Right ventricle myocardium inferior (tissue), 1 donor: ENCODE results near the gene NEK6. TPM values are rescaled to one million over a fixed set of nuclear protein-coding genes. Genes with fewer than 3 reads are reported as not detected.

Experiments
- ATAC-seq: fragments of 200-7000 bp; cut with Tn5 transposase; one replicate; pipeline ENCODE4 v1.9.1; 2020; ENCODE audit warnings: mild to moderate bottlenecking, moderate library complexity
- DNase-seq: peaks from one replicate; pipeline ENCODE4 v3.0.0; 2021; ENCODE audit errors: missing footprints
- intact Hi-C: fragments of 100-400 bp; cut with DNase I; formaldehyde crosslinking; loops from one replicate; pipeline ENCODE4 v1.11.0; 2022
- total RNA-seq: library from RNA; stranded (reverse); fragmentation: NEBNext Ultra II Directional; extraction: Animal tissue kit (Norgen Biotek cat#: 25700); gene quantifications from one replicate; pipeline ENCODE4 v1.2.1, GENCODE V29; 2021
- donor health status: DM: no; HTN: yes; CAD: no; lungs with severe emphysema.

NEK6 gene
- total RNA-seq, 1 donor from 2014 or later: 10.5 TPM

DNA sequence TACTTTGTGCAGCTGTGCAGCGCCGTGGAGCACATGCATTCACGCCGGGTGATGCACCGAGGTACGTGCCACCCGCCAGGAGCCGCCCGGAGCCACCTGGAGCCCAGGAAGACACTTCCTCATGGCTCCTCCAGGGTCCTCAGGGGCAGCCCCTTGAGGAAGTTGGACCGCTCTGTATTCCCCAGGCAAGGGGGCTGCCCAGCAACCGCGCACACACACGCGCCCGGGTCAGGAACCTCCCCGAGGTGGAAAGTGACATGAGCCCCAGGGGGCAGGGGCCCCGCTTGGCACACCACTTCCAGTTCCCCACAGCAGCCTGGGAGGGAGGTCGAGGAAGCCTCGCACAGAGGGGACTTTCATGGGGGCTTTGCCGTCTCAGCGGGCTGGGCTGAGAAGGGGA is 68.6 kb downstream of the NEK6 start:
- no peak for ATAC-seq
- DNase-seq: no peak
- intact Hi-C loops: no loop called here

DNA sequence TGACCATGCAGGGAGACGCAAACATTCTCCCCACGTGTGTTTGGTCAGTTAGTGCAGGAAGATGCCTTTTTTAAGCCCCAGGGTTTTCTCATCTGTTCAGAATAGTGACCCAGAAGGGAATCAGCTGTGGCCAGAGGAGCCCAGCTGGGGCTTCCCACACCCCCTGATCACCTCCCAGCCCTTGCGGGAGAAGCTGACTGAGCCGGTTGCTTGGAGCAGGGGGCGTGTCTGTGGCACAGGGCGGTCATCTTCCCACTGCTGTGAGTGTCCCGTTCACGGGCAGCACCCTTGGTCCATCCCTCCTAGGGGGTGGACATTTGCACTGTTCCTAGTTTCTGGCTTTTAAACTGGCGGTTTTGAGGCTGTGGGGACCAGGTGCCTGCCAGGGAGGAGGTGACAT is 69.7 kb downstream of the NEK6 start:
- ATAC-seq (no peak), DNase-seq (peak; percentile 6)
- intact Hi-C loops: no loop called here

DNA sequence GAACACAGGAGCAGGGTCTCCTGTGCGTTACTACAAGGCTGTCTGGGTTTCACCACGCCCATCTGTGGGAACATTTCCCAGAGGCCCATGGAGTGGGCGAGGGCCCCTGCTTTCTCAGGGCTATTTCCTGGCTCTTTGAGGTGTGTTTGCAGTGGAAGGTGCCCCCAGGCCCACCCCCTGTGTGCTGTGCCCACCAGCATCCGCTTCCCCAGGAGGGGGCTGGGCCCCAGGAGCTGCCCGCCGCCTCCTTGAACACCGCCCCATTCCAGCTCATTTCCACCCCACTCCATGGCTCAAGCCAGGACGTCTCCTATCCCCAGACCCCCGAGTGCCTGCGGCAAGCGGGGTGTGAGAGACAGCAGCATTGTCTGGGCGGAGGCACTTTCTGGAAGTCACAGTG is 70.5 kb downstream of the NEK6 start:
- ATAC-seq (no peak), DNase-seq (no peak)
- intact Hi-C loops: no loop called here

DNA sequence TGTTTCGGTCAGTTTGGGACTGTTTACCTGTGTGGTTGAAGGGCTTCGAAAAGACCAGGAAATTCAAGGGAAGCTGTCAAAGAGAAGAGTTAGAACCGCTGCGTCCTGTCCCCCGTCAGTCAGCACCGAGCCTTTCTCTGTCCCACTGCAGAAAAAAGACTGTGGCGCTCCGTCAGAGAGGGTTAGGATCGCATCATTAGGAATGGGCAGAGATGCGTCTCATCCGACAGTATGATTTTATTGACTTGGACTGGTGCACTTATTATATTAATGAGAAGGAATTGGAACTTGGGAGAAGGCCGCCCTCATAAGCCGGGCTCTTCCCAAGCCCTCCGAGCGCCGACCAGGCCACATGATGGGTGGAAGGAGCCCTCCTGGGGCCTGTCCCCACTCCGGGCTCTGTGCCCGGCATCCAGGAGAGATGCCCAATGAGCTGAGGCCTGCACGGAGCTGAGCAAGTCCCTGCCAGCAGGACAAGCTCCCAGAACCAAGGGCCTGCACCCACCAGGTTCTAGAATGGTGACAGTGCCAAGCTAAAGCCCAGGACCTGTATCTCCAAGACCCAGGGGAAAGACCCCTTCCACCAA is 71.5 kb downstream of the NEK6 start:
- ATAC-seq (no peak), DNase-seq (no peak)
- intact Hi-C loops: no loop called here

DNA sequence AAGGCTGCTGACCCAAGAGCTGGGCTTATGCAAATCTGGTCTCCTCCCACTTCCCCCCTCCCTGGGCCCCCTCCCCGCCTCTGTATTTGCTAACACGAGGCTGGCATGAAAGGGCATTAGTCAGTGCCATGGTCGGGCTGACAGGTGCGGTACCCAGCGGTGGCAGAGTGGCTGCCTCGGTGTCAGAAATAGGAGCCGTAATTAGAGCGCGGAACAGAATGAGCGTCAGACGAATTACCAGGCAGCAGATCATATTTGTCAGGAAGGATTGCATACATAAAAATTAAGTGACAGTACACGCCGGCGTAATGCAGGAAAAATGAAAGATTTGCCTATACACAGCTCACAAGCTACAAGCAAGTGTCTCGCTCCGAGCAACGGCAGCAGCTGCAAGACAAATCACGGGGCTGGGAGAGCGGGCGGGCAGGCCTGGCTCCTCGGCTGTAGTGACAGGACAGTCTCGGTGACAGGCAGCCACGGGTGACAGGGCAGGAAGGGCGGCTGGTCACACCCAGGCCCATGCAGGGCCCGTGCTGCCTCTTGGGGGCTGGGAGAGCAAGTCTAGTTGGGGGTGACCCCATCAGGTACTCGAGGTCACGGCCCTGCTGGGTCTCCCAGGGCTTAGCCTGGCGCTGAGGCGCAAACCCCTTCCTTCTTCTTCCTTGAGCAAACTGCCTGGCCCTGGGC is 72.4 kb downstream of the NEK6 start:
- ATAC-seq (no peak), DNase-seq (no peak)
- intact Hi-C loops: no loop called here

DNA sequence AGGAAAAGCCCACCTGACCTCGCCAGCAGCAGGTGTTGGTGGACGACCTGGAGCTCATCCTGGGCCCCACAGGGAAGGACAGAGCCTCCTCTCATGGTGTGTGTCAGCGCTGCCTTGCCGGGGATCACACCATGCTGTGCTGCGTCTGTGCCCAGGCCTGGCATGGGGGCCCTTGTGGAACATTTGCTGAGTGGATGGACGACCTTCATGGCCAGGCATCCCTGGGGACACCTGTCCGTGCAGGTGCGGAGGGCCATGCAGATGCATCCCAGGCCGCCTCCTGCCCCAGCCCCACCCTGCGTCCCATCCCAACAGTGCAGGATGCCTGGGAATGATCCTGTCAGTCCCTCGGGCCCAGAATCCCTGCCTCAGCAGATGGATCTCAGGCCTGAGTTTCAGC is 73.8 kb downstream of the NEK6 start:
- ATAC-seq (no peak), DNase-seq (no peak)
- intact Hi-C loops: no loop called here

DNA sequence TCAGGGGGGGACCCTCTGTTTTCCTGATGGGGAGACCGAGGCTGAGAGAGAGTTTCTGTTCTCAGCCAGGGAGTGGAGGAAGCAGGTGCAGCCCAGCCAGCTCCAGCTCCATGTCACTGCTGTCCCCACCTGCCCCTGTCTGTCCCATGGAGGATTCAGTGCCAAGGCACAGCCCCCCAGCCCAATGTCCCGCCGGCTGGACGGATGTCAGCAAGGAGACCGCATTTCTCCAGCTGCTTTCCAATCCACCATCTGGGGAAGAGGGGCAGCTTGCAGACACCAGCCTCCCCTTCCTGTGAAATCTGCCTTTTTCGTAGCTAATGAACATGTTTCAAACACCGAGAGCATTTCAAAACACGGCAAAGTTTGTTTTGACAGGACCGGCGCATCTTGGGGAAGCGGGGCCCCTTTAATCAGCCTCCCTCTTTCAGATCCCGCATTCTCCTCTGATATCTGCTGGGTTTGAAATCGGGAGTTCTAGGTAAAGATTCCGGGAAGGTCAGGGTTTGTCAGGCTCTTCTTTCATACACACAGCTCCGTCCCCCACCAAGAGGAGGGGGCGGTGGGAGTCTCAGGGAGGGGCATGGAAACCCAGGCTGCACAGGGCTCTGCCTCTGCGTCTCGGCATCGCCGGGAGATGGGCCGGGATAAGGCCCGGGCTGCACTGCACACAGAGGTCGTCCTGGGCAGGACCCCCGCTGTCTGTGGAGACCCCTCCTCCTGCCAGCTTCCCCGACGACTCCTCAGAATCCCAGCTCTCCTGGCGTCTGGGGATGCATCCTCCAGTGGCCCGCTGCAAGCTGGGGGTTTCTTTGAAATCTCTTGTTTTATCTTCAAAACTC is 74.8 kb downstream of the NEK6 start:
- DNase-seq (no peak), ATAC-seq (no peak)
- intact Hi-C loops: no loop called here

DNA sequence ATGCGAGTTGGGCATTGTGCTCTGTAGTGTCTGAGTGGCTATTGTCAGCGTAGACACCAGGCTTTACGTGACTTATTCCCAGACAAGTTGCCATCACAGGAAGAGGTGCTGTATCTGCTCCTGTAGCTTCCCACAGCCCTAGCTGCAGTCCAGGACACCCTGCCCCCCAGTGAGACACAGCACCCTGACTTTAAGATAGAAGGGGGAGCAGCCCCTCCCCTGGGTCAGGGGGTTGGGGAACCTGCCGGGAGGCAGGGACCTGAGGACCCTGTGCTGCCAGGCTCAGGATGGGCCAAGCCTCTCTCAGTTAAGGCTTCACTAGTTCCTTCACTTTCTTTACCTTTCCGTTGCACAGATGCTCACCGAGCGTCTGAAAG is 75.4 kb downstream of the NEK6 start:
- DNase-seq (no peak), ATAC-seq (no peak)
- intact Hi-C loops: no loop called here

DNA sequence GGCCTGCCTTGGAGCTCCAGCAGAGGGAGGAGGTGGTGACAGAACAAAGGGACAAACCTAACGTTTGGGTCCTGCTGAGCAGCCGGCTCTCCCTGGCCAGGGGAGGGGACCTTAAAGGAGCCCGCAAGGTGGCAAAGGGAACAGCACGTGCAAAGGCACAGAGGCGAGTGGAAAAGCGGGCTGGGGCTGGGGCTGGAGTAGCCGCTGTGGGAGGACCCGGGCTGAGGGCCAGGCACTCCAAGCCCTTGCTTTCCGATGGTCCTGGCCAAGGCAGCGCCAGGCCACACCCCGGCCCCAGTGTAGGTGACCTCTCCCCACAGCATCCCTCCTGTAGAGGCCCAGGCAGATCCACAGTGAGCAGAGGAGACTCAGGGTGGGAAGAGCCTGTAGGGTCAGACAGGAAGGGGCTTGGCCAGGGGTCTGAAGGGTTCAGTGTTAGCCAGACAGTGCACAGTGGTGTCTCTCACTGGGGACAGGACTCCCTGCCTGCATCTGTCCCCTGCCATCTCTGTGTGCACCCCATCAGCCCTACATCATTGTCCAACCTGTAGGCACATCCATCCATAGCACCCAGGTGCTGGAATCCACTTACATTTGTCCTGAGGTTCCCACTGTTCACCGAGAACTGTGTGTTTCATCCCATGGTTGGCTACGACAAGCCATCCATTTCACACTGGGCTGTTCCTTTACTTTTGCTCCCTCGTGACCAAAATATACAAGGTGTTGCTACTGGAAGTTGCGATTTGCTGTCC is 77.0 kb downstream of the NEK6 start:
- intact Hi-C loops: no loop called here
- no peak for DNase-seq
- no peak for ATAC-seq

DNA sequence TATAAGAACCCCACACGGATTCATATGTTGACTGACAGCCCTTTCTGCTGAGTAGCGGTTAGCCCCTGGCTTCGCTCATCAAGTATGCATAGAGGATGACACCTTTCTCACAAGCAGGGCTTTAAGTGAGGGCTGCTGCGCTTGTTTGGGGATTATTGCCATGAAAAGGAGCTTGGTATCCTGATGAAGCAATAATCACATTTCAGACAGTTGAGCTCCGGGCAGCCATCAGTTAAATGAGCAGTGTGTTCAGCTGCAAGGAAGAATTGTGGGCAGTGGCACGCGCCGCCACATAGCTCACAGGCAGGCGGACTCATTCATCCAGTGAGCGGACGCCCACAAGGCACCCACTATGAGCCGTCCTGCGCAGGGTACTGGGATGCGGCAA is 77.6 kb downstream of the NEK6 start:
- ATAC-seq (no peak), DNase-seq (no peak)
- intact Hi-C loops: no loop called here

DNA sequence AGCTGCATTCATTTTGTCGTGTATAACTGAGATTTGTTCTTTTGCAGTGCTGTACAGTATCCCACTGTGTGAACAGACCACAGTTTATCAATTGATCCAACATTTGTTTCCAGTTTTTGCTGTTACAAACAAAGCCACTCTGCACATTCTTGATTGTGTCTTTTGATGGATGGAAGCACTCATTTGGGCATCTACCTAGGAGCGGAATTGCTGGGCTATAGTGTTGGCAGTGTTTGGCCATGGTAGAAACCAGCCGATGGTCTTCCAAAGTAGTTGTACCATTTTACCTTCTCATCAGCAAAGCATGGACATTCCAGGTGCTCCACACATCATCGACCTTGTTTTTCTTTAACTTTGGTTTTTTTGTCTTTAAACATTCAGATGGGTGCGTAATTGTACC is 79.8 kb downstream of the NEK6 start:
- intact Hi-C loops: no loop called here
- ATAC-seq (no peak), DNase-seq (no peak)

DNA sequence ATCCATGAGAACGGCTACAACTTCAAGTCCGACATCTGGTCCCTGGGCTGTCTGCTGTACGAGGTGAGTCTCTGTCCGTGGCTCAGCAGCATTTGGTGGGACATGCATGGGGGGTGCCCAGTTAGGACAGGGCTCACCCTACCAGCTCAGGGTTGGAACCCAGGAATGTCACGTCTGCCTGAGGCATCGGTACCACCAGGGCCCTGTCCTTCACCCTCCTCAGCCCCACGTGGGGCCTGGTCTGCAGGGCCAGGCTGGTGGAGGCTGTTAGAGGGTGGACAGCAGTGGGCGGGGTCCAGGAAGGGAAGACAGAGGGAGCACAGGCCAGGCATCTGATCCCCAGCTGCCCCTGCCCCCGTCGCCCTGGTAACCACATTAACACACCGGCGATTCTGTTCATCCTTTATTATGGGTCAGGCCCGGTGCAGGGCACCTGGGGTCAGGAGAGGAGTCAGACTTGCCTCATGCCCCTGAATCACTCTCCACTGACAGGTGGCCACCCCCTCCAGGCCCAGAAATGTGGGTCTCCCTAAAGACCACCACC is 81.9 kb downstream of the NEK6 start:
- intact Hi-C loops: no loop called here
- no peak for ATAC-seq
- peak; percentile 20 for DNase-seq

DNA sequence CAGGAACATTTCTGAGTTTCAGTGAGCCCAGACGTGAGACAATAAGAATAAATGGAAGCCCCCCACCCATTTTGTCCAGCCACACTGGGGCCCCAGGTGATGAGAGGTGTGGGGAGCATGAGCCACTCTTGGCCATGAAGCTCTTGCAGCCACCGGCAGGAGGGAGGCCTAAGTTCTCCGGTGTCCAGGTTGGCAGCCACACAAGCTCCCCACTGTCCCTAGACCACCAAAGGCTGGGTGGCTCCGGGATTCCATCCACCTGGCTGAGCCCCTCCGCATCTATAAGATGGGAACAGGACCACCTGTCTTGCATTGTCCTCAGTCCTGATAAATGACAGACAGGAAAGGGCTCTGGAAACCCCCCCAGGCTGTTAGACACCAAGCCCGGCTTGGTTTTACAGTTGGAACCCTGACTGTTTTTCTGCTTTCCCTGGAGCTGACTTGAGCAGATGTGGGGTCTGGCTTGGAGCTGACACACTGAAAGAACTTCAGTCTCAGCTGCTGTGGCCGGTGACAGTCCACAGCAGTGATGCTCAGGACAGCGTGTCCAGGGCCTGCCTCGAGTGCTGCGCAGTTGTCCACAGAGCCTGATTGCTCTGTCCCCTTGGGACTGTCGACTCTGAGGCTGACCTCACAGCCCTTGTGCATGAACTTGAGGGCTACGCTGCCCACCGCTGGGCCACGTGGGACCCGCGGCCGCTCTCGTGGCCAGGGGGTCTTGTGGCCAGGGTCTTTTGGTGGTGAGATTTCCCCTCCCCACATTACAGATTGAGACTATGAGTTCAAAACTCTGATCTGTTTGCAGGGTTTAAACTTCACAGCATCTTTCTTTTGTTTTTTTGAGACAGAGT is 82.7 kb downstream of the NEK6 start:
- DNase-seq (peak; percentile 51), ATAC-seq (no peak)
- intact Hi-C loops: no loop called here

DNA sequence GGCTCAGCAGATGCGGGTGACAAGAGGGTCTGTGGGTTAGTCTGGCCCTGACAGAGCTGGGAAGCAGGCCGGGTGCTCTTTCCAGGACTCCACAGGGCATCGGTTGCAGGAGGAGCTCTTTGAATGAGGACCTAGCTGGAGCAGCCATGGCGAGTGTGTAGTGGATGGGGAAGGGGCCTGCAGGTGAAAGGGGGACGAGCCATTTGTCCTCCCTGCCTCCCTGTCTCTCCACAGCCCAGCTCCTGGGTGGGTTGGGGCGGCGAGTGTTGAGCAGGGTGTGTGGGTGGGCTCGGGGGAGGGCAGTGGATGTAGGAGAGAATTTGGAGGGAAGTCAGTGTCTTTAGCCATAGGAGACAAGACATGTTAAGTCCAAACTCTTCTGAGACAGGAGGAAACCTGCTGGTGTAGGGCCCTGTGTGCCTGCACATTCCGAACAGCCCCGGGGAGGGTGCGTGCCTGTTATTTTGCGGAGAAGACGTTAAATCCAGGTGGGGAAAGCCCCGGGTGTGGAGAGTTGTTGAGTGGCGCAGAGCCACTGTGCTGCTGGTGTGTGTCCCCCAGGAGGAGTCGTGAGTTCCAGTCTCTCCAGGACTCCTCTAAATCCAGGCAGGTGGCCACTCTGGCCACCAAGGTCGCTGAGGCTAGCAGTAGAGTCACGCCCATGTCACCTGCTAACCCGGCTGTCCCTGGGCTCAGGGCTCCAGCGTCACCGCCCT is 83.9 kb downstream of the NEK6 start:
- DNase-seq: peak; percentile 25
- intact Hi-C loops: no loop called here
- no peak for ATAC-seq

DNA sequence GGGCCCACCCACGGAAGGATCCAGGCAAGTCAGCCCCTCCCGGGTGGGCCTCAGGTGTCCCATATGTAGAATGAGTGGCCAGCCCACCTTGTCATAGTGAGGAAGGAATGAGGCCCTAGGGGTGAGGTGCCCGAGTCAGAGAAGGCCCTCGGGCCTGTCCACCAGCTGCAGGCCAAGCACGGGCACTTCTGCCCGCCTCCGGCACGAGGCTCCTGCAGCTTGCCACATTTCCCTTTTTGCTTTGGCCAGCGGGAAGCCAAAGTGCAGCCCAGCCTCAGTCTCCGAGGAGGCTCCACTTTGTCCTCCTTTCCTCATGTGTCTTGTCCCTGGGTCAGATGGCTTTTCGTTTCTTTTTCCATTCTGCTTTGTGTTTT is 84.6 kb downstream of the NEK6 start:
- intact Hi-C loops: no loop called here
- DNase-seq (peak; percentile 53), ATAC-seq (no peak)

DNA sequence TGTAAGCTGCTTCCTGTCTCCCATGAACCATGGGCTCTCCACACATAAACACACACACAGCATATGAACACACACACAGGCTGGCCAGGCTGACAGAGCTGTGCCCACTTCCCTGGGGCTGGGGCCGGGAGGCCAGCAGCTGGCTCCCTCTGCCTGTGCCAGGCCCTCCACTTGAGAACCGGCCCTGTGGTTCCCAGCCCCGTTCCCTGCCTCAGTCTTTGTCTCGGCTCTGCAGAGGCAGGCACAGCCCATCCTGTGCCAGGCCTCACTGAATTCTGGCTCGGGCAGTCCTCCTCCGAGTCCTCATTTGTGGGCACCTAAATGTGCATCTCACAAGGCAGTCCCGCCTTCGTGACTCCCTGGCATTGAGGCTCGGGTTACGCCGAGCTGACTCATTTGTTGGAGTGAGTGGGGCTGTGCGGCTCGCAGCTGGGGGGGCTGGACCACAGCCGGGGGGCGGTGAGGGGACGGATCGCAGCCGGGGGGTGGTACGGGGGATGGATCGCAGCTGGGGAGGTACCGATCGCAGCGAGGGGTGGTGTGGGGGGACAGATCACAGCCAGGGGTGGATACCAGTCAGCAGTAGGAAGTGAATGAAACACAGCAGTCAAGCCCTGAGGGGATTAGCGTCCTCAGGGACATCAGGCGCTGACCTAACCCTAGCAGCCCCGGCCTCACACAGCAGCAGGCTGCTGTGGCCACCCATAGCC is 85.2 kb downstream of the NEK6 start:
- ATAC-seq (peak; percentile 47), DNase-seq (peak; percentile 64)
- intact Hi-C loops: no loop called here

DNA sequence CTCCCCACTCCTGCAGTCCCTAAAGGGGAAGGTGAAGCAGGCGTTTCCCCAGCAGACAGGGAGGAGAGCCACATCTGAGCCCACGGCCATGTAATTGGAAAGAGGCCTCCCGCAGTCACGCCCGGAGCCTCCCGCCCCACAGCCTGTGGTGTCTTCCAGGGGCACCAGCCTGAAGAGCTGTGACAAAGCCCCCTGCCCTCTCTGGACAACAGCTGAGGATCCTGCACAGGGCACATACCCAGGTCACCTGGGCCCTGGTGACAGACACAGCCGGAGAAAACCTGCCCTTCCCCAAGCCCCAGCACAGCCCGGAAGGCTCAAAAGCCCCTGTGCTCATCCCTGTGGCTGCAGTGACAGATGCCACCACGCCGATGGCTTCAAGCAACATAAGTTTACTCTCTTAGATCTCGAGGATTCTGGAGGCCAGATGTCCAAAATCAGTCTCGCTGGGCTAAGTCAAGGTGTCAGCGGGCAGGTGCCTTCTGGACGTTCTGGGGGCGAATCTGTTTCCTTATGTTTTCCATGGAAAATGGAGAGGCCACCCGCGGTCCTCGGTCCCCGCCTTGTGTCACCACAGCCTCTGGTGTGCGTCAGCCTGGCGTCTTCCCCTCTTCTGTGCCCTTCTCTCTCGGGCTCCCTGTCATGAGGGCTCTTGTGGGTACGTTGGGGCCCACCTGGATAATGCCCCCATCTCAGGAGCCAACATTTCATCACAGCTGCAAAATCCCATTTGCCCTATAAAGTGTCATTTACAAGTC is 86.0 kb downstream of the NEK6 start:
- intact Hi-C loops: no loop called here
- DNase-seq (peak; percentile 42), ATAC-seq (no peak)
